Stimulated activated CD4-positive, alpha-beta T cell treated with anti-CD3 and anti-CD28 coated beads, TNF-alpha, amount 100 ng/mL, for 1 hour (primary cell): Measurements from ENCODE around the gene SNRK.
"Not testable (repeated sequence)": the region's sequence is repeated elsewhere in the genome, so short reads cannot be mapped to it uniquely, and the experiment has no call there.

Experiments
- DNase-seq, 3 donors: peaks; one replicate each; pipeline ENCODE4 v3.0.0-alpha.2; 2020; ENCODE audit warnings: low read depth in 3 of 3, low spot score in 1 of 3

SNRK gene

DNA sequence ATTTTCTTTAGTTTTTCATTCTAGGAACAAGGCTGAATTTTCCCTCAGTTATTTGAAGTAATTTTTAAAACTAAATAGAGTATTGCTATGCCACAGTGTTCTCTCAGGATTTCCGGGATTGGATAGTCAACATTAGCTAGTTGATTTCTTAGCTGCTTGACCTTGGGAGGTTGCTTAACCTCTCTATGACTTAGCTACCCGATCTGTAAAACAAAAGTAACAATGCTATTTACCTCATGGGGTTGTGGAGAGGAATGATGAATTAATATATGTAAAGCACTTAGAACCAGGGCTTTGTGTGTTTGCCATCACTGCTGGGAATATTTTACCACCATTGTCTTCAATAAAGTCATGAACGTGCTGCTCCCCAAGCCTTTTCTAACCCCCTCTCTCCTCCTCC, 57.5 kb downstream of the SNRK start:
- DNase-seq, result no peak

DNA sequence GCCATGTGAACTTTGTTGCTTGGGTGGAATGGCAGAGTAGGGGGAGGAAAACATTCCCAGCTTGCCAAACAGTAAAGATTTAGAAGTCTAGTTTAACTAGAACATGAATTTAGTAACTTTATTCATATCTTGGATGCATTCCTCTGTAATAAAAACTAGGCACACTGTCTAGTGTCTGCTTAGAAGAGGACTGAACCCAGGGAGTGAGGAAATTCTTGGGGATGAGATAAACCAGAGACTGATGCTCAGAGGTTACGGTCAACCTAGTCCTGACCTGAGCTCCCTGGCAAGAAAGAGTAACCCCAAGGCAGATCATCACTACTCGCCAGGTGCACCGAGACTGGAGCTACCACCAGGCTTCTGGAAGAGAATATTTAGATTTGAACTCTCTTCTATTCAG, 58.2 kb downstream of the SNRK start:
- no peak for DNase-seq

DNA sequence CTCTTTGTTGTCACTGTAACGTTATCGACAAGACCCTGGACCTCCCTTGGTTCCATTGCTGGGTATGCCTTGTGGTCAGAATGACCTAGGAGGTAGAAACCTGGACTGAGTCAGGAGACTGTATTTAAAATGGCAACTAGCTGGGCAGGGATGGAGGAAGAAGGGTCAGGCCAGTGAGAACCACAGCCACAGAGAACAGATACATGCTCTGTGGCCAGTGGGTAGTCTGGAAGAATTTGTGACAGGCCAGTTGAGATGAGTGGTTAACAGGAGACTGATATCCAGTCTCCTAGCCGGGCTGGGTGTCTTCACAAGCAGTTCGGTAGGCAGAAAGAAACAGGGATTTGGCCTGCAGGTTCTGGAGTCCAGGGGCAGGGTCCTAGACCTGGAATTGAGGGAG, 58.9 kb downstream of the SNRK start:
- DNase-seq, result no peak

DNA sequence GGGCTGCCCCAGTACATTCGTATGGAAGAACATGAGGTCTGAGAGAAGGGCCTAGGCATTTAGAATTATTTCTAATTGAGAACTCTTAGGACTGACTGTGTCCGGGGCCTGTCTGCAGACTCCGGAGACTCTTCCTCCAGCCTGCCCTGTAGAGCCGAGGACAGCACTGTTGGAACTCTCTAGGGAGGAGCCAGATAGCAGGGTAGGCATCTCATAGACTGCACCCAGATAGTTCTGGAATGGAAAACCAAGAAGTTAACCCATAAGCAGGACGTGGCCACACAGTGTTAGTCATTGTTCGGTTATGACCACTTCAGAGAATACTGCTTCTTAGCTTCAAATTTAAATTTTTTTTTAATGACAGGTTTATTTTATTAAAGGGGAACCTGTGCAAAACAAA, 59.5 kb downstream of the SNRK start:
- DNase-seq, result no peak

DNA sequence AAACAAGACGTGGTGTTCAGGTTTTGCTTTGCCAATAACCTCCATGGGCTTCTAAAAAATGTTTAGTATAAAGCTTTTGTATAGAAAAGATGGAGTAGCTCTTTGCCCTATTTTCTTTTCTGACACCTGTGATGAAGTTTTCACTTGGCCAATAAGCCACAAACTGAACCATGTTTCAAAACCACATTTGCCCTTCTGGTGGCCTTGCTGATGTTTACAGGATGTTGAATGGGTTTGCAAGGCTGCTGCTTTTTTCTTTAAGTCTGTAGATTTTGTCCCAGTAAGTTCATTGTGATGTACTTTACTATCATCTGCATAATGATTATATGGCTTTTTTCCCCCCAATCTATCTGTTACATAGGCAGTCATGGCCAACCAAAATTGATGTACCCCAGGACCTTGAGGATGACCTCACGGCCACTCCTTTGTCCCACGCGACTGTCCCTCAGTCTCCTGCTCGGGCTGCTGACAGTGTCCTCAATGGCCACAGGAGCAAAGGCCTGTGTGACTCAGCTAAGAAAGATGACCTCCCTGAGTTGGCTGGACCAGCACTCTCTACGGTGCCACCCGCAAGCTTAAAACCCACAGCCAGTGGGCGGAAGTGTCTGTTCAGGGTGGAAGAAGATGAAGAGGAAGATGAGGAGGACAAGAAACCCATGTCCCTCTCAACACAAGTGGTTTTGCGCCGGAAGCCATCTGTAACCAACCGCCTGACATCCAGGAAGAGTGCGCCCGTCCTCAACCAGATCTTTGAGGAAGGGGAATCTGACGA, 60.8 kb downstream of the SNRK start:
- DNase-seq, result peak in 2 of 3 donors; percentile 7 to 17

DNA sequence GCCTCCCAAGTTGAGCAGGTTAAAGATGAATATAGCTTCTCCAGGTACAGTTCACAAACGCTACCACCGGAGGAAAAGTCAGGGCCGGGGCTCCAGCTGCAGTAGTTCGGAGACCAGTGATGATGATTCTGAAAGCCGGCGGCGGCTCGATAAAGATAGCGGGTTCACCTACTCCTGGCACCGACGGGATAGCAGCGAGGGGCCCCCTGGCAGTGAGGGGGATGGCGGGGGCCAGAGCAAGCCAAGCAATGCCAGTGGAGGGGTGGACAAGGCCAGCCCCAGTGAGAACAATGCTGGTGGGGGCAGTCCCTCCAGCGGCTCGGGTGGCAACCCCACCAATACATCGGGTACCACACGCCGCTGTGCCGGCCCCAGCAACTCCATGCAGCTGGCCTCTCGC, 61.4 kb downstream of the SNRK start:
- DNase-seq, result no peak

DNA sequence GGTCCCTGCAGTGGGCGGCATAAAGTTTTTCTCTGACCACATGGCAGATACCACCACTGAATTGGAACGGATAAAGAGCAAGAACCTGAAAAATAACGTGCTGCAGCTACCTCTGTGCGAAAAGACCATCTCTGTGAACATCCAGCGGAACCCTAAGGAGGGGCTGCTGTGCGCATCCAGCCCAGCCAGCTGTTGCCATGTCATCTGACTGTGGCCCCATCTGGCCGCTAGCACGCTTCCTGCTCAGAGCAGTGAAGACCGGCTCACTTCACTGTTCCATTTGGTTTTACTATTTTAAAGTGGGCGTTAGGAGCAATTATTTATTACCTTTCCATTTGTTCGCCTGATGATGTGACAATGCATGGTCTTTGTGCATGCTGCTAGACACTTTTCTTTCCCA, 62.0 kb downstream of the SNRK start:
- DNase-seq, result no peak

DNA sequence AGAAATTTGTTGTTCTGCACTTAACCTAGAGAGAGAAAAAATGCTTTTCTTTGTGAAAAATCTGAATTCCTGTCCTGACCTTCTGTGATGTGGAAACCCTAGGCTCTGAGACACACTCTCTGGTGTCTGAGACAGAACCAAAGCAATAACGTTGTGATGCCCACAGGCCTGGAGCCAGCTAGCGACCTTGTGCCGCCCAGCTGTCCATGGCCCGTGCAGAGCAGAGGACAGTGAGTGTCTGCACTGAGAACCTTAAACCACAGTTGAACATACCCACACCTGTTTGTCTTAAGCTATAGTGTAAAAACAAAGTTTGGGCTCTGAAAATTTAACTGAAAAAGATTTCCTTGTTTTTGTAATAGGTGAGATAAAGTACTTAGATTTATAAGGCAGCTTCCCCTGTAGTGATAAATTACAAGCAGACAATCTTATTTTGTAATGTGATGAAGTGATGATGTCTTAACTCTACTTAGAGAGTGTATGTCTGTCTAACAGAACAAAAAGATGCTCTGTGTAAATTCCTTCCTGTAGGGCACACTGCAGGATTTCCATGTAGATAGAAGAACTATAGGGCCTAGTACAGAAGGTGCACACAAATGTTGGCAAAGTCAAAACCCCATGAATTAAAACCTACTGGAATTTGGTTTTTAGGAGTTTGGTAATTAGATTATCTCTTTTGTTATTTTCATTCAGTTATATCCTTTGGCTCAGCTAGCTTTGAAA, 62.7 kb downstream of the SNRK start:
- DNase-seq, result no peak

DNA sequence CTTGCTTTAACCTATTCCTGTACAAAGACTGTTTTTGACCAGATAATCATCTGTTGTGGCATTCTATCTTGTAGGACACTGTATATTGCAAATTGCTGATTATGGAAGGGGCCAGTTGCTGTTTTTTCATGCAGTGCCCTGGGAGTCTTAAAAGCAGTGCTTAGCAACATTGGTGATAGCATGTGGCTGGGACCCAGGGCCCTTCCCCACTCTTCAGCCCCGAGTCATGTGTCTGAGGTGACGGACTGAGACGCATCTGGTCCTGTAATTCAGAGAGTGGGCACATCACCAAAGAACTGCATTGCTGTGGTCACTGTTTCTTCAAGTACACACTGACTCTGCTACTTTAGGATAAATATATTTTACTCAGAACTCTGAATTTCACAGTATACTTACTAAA, 63.4 kb downstream of the SNRK start:
- no peak for DNase-seq

DNA sequence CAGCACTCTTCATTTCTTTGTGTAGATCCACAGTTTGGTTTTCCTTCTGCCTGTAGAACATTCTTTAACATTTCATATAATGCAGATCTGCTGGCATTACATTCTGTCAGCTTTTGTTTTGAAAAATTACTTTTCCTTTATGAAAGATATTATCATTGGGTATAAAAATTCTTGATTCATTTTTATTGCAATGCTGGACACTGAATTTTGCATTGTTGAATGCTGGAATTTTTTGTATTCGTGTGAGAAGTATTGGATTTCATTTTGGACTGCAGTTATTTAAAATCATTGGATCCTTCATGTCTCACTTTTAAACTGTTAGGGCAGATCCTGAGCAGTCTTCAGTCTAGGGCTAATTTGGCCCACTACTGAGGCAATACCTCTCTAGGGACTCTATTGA, 67.1 kb downstream of the SNRK start:
- DNase-seq, result no peak

DNA sequence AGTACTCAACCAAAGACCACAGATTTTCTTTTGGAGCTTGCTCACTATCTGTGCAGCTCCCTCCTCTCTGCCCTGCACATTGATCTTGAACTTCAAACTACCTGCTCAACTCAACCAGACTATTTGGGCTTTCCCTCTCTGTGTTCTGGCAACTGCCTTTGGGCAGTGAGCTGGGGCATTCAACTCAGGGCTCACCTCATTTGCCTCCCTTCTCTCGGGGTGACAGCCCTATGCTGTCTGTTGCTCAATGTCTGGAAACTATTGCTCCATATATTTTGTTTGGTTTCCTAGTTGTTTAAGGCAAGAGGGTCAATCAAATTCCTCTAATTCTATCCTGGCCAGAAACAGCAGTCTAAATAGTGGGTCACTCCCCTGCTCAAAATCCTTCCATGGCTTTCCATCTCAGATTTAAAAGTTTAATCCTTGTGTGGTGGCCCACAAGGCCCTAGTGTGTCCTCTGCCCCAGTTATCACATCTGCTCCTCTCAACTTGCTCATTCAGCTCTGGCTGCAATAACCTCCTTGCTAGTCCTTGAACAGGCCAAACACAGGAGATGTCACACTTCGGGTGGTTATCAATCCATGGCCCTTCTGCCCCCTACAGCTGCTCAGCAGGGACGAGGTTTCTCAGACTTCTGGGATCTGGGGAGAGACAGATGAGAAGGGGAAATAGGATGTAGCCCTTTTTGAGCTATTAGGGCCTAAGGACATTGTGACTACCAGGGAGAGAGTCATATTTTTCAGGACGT, 67.8 kb downstream of the SNRK start:
- no peak for DNase-seq

DNA sequence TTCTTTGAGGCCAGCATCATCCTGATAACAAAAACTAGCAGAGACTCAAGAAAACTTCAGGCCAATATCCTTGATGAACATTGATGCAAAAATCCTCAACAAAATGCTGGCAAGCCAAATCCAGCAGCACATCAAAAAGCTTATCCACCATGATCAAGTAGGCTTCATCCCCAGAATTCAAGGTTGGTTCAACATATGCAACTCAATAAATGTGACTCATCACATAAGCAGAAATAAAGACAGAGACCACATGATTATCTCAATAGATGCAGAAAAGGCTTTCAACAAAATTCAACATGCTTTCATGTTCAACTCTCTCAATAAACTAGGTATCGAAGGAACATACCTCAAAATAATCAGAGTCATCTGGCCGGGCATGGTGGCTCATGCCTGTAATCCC, 69.7 kb downstream of the SNRK start:
- DNase-seq, result not testable (repeated sequence)

DNA sequence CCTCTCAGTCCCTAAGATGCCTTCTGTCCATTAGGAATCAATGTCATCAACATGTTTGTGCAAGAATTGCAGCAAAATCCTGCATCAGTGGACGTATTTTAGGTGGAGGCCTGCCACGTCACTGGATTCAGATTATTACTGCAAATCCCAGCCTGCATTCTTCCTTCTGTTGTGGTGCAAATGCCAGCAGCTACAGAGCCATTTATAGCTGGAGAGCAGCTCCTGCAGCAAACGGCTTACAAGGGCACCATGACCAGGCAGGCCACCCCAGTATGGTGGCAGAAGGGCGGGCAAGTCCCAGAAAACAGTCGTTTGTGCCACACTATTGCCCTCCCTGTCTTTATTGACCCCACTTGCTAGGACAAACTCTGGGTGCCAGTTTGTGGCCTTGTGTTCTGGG, 74.7 kb downstream of the SNRK start:
- no peak for DNase-seq

DNA sequence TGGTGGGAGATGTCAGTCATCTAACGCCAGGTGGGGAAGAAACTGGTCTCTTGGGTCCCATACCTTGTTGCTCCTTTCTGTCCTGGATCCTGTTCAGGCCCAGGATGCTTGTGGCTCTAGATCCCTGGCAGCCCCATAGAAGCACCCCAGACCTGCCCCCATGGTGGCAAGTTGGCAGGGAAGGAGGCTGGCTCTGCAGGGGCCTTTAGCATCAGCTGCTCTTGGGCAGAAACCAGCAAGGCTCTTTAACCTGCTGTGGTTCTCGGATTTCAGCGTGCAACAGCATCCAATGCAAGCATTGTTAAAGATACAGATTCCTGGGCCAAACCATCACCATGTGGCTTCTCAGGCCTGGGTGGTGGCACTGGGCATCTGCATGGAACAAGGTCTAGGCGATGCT, 75.8 kb downstream of the SNRK start:
- DNase-seq, result no peak

DNA sequence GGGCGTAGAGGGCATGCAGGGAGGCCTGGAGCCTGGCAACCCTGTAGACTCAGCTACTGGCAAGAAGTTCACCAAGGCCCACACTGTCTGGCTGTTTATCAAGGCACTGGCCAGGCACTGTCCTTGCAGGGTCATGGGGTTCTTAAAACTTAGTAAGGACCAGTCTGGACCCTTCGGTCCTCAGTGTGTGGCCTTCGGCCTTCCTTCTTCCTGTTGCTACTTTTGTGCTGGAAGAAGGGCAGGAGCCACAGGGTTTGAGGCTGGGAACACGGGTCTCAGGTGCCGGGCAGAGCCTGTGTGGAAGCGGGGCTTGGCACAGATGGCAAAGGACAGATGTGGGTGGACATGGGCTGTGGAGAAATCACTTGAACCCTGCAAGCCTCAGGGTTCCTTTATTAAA, 76.6 kb downstream of the SNRK start:
- DNase-seq, result no peak

DNA sequence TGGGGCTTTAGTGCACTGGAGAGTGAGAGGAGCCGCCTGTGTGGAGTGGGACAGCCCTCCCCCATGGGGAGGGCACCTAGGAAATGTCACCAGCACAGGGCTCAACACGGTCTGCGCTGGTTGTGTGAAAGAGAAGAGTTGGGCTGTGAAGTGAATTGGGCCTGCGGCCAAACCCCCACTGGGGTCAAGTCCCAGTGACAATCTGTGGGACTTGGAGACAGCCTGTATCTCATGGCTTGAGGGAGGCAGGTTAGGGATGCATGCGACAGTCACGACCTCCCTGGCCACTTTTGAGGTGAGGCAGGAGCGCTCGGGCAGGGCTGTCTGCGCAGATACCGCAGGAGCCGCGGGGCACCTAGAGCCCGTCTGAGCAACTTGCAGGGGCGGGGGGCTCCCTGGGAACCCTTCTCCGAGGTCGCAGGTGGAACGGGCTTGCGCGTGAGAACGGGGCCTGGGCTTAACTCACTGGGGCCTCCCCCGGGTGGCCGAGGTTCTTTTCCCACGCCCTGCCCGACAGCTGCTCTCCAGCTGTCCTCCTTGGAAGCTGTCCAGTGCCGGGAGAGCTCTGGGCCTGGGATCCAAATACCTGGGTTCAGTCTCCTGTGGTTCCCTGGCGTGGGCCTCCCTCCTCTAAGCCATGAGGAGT, 77.4 kb downstream of the SNRK start:
- DNase-seq, result no peak

DNA sequence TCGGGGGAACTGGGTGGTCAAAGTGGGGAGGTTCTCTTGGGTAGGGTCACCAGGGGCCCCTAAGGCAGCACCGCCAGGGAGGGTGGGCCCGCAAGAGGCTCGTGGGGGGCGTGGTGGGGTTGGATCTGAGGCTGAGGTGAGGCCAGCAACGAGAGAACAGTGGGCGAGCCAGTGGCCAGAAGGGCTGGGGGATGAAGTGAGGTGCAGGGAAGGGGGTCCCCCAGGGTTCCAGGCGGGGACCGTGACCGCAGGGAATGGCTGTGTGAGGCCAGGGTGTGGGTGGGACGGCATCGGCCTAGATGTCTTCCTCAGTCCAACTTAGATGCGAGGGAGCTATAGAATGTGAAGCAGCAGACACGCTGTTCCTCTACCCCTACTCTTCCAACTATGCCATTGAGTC, 78.2 kb downstream of the SNRK start:
- DNase-seq, result no peak

DNA sequence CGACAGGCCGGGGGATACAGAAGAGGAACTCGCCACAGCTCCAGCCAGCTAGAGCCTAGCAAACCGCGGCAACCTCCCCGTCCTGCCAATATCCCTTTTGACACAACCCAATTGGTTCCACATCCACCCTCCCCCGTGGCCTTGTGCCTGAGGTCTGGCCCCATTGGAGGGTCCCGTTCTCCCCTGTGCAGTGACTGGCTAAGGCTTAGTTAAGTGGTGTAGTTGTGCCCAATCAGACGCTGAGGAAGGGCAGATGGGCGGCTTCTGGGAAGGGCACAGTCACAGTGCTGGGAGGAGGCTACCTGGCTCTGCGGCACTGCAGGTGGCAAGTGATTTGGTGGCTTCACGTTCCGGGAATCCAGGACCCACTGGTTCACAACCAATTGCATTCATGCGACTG, 78.6 kb downstream of the SNRK start:
- DNase-seq, result no peak

DNA sequence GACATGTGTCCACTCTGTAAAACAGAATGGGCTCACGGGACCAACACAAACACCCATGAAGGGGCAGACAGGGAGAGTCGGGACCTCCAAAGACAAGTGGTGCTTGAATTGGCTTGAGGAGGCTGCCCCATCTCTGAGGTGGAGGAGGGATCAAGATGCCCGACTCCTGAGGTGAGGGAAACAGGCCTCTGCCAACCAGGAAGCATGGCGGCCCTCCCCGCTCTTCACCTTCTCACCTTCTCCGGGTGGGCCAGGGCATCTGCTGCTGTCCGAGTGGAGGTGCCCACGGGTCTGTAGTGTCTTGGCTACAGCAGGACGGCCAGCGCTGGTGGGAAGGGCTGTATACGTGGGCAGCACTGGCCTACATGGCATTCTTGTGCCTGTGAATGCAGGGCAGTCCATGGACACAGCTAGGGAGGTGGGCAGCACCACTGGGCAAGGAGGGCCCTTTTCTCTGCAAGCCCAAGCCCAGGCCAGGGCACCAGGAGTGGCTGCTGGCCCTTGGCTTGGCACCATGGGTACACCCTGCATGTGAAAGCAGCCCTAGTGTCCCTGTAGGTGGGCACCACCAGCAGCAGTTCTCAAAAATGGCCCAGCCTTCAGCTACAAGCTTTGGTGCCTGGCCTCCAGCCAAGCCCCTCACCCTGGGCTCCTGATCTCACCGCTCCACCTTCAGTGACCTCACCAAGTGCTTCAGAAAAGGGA, 79.4 kb downstream of the SNRK start:
- DNase-seq, result no peak

DNA sequence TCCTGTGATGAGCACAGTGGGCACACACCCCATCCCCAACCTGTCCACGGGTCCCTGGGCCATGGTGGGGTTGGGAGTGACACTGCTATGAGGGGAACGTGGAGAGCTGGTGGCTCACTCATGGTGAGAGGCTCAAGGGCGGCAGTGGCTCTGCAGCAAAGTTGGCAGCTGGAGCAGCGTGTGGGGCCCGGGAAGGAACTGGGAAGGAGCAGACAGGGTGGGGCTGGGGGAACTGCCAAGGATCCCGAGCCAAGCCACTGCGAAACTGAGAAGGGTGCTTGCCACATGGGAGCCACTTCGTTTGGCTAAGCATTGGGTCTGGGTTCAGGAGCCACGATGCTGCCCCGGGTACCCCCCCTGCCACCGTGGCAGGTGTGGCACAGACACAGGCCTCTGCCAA, 80.1 kb downstream of the SNRK start:
- no peak for DNase-seq

DNA sequence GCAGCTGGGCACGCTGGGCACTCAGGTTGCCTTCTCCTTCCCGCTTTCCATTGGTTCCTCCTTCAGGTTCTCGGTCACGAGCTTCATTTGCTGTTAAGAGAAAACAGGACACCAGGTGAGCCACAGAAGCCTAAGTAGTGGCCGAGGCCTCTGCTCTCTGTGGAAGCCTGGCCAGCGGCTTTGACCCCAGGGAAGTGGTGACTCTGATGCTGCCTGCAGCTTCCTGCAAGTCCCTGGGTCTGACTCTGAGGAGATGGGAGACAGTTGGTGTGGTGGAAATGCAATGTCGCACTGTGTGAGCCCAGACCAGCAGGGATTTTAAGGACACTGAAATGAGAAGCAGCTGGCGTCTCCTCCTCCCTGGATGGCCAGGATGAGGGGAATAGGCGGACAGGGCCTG, 80.5 kb downstream of the SNRK start:
- no peak for DNase-seq
